HG03521 (cell line): ENCODE data around the gene SLC37A4.
A peak's percentile ranks its signal among the peaks of the same experiment; 100 is the strongest.
"Not testable (repeated sequence)": the region's sequence is repeated elsewhere in the genome, so short reads cannot be mapped to it uniquely, and the experiment has no call there.

Source experiments
- ATAC-seq: cut with Tn5 transposase; IDR thresholded peaks from one replicate; pipeline ENCODE4 v1.9.1; 2021; ENCODE audit warnings: mild to moderate bottlenecking, moderate library complexity; ENCODE audit not compliant: unreplicated experiment

Gene SLC37A4

DNA sequence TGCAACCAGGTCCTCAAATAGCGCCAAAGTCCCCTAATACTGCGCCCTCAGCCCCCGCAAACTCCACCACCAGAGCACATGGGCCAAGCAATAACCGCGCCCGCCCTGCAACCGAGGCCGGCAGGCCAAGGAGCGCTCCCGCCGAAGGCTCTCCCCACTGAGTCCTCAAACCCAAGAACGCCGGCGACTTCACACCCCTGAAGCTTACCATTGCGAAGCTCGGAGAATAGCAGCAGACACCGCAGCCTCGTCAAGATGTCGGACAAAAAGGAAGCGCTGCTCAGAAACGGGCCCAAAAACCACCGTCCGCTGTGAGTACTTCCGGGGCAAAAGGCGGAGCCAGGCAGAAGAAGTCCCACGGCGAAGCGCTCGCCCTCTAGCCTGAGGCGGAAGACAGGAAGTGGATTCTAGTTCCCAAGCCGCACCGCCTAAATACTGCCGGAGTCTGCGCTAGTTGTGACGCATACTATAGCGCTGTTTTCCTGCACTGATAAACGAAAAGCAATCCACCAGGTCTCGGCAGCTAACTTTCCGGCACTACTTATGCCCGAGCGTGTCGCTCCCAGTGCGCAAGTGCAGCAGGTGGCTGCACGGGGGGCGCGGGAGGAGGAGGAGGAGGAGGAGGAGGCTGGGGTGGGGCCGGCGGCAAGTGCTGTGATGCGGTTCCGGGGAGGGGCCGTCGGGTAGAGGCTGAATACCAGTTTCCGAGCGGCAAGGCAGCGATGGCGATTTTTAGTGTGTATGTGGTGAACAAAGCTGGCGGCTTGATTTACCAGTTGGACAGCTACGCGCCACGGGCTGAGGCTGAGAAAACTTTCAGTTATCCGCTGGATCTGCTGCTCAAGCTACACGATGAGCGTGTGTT is 12.4 kb downstream of the SLC37A4 start, which contains the start of the genes RPS25 and TRAPPC4:
TSS of gene RPS25 (minus strand) at position 270 of the 865 bp plus-strand sequence. CDS start at position 211, 59 bp downstream.
TSS of gene TRAPPC4 (plus strand) at position 693 of the 865 bp plus-strand sequence. CDS start at position 723, 30 bp downstream.
- peak; percentile 86 for ATAC-seq

DNA sequence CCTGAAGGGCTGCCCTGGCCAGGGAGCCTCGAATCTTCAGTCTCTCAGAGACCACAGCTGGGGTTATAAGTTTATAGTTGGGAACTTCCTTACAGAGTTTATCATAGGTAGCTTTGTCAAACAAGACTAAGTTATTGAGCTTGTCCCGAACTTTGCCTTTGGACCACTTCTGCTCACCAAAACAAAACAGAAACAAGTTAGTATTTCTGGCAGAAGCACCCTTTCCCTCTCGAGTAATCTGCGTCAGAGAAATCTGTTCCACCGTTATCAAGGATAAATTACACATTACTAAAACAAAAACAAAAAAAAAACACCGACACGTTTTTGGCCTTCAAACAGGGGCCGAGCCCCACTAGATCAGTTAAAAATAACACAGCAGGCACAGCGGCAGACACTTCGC is 13.3 kb downstream of the SLC37A4 start:
- not testable (repeated sequence) for ATAC-seq

DNA sequence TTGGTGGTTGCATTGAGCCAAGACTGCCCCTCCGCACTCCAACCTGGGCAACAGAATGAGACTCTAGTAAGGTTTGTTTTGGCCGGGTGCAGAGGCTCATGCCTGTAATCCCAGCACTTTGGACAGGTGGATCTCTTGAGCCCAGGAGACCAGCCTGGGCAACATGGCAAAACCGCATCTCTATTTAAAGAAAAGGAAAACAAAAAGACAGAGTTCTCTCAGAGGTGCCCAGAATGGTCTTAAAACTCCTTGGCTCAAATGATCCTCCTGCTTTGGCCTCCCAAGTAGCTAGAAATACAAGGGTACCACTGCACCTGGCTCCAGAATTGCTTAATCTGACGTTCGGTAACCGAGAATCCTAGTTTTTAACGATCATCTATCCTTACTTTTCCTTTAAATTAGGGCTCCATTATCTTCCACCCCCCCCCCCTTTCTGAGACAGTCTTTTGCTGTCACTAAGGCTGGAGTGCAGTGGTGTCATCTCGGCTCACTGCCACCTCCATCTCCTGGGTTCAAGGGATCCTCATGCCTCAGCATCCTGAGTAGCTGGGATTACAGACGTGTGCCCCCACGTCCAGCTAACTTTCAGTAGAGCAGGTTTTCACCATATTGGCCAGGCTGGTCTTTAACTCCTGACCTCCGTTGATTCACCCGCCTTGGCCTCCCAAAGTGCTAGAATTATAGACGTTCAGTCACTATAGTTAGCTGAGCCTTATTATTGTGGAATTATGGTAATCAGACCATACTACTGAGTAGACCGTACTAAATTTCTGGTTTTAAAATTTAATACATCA is 14.3 kb downstream of the SLC37A4 start:
- no peak for ATAC-seq

DNA sequence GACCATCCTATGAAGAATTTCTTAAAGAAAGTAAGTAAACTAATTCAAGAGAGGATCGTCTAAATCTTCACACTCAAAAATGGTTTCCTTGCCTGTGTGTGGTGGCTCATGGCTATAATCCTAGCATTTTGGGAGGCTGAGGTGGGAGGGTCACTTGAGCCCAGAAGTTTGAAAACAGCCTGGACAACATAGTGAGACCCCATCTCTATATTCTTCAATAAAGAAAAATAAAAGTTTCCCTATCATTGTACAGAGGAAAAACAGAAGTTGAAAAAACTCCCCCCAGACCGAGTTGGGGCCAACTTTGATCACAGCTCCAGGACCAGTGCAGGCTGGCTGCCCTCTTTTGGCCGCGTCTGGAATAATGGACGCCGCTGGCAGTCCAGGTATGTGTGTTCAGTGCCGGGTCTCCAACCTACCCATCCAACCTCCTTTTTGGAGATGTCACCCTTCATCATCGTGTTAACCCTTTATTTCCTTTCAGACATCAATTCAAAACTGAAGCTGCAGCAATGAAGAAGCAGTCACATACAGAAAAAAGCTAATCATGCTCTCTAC is 15.5 kb downstream of the SLC37A4 start:
- no peak for ATAC-seq

DNA sequence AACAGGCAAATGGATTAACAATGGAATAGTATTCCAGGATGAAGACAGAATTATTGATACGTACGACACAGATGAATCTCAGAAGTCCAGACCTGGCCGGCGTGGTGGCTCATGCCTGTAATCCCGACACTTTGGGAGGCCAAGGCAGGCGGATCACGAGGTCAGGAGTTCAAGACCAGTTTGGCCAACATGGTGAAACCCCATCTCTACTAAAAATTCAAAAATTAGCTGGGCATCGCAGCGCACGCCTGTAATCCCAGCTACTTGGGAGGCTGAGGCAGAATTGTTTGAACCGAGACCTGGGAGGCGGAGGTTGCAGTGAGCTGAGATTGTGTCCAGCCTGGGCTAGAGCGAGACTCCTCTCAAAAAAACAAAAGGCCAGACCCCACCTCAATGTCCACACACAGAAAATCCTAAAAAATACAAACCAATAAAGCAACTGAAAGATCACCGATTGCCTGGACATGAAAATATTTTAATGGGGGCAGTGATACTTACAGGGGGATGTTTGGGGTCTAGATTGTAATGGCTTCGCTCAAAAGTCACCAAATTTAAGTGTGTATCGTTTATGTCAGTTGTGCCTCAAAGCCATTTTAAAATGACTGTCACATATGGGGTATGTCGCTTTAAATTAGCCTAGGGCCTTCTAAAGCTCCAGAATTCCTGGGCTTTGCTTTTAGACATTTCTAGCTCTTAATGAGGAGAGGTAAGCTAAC is 16.3 kb downstream of the SLC37A4 start:
- no peak for ATAC-seq

DNA sequence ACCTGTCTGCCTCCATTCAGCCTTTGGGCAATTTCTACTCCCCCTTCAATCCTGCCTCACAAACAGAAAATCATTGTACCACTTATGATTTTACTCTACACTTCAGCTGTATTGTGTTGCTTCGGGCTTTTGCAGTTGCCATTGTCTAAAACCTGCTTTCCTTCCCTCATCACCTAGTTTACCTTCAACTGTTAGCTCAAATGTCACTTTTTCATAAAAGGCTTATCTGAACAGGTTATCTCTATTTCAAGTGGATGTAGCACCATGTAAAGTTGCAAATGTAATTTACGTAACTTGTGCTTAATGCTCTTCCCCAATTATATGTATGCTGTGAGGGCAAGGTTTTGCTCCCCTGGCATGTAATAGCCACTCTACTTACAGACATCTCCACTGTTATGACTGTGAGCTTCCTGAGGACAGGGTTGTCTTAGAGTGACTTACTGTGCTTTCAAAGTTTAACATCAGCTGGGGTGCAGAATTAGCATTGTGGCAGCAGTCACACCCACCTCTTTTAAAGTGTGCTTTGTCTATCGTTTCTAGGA is 18.0 kb downstream of the SLC37A4 start:
- ATAC-seq: no peak

DNA sequence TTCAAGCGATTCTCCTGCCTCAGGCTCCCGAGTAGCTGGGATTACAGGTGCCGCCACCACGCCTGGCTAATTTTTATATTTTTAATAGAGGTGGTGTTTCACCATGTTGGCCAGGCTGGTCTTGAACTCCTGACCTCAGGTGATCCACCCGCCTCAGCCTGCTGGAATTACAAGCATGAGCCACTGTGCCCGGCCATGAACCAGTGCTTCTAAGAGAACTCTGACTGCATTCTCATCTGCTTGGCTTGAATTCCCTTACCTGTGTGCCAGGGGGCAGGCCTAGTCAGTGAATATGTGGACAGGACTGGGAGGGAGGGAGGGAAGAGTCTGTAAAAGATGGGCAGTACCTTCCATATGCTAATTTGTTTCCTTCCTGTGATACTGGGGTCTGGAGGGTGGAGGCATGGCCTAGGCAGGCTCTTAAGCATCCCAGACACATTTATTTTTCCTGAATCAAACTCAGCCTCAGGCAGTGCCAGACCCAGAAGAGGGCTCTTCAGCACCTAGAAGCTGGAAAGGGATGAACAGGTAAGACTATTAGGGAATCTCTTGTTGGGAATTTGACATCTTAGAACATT is 19.1 kb downstream of the SLC37A4 start:
- ATAC-seq: no peak

DNA sequence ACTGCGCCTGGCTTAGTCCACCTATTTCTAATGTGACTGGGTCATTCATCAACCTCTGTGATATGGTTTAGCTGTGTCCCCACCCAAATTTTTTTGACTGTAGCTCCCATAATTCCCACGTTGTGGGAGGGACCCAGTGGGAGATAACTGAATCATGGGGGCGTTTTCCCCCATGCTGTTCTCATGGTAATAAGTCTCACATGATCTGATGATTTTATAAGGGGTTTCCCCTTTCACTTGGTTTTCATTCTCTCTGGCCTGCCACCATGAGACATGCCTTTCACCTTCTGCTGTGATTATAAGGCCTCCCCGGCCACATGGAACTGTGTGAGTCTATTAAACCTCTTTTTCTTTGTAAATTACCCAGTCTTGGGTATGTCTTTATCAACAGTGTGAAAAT is 24.0 kb downstream of the SLC37A4 start:
- no peak for ATAC-seq

DNA sequence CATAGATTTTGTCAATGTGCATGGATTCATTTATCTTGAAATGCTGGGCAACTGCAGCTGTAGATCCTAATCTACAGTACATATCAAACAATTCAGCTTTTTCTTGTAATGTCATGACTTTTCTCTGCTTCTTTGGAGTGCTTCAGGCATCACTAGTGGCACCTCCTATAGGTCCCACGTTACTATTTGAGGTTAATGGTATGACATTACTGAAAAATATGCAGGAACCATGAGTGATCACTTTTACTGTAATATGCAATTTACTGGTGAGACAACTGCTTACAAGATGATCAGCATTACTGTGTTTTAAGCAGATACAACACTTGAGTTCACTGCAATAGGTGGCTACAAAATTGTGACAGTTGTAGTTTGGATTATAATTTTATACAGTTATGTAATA is 29.8 kb downstream of the SLC37A4 start:
- no peak for ATAC-seq

DNA sequence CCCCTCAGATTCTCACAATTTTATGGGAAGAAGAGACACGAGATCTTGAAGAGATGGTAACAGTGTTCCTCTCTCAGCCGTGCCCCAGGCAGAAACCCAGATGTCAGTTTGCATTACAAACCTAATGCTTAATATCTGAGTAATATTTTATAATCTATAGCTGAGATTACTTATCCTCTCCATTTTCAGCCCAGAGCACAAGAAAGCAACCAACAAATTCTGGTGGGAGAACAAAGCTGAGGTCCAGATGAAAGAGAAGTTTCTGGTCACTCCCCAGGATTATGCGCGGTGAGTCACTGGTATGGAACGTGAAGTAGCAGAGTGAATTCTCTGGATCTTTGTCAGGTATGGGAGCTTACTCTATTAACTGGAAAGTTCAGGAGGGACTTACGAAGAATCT is 31.9 kb downstream of the SLC37A4 start:
- ATAC-seq: no peak

DNA sequence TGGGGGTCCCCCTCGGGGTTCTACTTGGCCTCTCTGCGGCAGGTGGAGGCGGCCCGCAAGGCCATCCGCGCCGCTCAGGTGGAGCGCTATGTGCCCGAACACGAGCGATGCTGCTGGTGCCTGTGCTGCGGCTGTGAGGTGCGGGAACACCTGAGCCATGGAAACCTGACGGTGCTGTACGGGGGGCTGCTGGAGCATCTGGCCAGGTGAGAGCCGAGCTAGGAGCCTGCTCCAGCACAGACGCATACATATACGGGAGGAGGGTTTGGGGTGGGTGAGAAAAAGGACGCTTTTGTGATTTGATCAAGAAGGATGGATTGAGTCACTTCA is 32.3 kb downstream of the SLC37A4 start:
- ATAC-seq: peak; percentile 19

DNA sequence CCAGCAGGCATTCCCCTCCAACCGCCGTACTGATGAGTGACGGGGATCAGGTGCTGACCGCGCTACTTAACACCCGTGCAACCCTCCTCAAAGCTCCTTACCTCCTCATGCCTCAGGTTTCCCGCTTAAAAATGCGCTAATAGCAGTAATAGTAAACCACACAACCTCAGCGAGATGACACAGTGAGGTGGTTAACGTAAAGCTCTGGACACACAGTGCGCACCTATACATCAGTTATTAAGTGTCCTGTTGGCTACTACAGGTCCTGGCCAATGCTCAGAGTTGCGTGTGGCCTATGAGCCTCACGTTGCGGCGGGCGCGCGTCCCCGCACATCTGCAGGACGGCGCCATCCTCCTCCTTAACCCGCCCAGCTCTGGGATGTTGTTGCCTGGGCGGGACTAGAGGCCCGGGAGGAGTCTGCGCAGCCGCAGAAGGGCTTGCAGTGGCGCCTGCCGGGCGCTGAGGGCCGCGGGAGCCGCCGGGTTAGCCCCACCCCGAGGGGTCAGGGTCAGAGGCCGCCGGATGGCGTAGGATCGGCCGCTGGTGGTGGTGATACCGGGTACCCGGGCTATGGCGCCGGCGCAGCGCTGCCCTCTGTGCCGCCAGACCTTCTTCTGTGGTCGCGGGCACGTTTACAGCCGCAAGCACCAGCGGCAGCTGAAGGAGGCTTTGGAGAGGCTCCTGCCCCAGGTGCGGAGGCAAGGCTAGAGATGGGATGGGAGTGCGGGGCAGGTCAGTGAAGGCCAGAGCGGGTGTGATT is 32.9 kb downstream of the SLC37A4 start, which contains the start of gene CENATAC:
TSS of gene CENATAC (plus strand) at position 512 of the 761 bp plus-strand sequence. CDS start at position 572, 60 bp downstream.
- peak; percentile 89 for ATAC-seq

DNA sequence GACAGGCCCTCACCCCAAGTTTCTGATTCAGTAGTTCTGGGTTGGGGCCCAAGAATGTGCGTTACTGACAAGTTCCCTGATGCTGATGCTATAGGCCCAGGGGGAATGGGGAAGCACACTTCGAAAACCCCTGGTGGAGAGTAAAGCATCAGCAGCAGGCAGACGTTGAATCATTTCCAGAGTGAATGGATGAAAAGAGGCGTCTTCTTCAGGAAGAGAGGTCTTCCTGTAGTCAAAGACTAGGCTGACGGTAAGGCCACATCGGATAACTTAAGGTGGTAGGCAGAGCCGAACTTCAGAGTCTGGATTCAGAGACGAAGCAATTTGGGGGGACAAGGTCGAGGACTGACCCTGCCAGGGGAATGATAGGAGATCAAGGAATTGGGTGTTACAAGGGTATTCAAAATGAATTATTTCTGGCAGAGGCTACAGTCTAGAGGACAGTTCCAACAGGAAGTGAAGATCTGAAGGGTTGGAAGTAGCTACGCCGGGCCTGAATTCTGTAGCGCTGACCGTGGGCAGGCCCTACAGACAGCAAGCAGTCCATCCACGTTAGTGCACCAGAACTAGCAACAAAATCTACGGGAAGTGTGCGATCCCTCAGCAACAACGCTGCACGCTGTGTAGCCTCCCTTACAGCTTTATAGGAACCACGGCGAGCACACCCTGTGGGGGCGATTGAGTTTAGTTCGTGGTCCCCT is 33.6 kb downstream of the SLC37A4 start:
- peak; percentile 14 for ATAC-seq

DNA sequence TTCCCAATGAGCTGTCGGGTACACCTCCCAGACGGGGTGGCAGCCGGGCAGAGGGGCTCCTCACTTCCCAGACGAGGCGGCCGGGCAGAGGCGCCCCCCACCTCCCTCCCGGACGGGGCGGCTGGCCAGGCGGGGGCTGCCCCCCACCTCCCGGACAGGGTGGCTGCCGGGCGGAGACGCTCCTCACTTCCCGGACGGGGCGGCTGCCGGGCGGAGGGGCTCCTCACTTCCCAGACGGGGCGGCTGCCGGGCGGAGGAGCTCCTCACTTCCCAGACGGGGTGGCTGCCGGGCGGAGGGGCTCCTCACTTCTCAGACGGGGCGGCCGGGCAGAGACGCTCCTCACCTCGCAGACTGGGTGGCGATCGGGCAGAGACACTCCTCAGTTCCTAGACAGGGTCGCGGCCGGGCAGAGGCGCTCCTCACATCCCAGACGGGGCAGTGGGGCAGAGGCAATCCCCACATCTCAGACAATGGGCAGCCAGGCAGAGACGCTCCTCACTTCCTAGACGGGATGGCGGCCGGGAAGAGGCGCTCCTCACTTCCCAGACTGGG is 39.1 kb downstream of the SLC37A4 start:
- ATAC-seq: not testable (repeated sequence)

DNA sequence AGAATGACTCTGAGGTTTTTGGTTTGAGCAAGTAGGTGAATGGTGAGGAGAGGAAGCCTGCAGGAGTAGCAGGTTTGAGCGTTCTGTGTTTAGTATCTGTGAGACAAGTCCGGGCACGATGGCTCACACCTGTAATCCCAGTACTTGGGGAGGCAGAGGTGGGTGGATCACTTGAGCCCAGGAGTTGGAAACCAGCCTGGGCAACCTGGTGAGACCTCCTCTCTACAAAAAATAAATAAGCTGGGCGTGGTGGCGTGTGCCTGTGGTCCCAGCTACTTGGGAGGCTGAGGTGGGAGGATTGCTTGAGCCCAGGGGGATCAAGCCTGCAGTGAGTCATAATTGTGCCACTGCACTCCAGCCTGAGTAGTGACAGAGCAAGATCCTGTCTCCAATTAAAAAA is 42.4 kb downstream of the SLC37A4 start:
- ATAC-seq: no peak

DNA sequence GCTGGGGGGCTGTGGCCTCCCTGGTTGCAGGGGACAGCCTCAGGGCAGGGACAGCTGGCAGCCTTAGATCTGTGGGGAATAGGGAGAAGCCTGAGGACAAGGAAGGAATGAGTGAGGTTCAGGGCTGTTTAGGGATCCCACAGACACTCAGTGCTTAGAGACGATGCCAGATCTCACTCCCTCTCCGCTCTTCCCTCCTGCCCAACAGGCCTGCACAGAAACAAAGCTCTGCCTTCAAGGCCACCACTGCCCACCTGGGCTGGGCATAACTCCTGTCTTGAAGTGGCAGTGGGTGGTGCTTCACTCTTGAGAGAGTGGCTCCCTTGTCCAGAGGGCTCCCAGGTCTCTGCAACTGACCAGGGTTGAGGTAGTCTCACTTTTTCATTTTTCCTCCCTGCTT is 45.9 kb downstream of the SLC37A4 start:
- no peak for ATAC-seq

DNA sequence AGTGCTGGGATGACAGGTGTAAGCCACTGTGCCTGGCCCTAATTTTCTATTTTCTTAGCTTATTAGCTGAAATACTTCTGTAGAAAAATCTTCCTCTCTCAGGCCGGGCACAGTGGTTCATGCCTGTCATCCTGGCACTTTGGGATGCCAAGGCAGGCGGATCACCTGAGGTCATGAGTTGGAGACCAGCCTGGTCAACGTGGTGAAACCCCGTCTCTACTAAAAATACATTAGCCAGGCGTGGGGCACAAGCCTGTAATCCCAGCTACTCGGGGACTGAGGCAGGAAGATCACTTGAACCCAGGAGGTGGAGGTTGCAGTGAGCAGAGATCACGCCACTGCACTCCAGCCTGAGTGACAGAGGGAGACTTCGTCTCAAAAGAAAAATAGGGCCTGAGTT is 46.3 kb downstream of the SLC37A4 start:
- not testable (repeated sequence) for ATAC-seq

DNA sequence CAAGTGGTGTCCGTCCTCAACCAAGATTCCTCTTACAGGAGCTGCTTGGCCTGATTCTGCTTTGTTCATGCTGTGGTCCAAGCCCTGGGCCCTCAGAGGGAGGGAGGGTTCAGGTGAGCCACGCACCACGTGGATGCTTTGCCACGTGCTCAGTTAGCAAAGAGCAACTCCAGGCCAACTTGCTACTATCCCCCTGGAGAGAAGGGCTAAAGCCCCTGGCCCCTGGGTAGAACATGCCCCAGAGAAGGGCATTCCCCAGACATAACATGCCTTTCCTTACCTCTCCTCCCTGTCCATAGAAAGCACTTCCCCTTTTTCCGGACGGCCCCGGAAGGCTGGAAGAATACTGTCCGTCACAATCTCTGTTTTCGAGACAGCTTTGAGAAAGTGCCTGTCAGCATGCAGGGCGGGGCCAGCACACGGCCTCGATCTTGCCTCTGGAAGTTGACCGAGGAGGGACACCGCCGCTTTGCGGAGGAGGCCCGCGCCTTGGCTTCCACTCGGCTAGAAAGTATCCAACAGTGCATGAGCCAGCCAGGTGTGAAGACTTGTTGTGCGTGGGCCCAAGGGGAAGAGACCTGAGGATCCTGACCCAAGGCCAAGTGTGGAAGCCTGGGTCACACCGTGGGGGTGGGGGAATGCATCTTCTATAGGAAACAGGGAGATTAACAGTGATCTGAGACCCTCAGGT is 50.3 kb downstream of the SLC37A4 start:
- ATAC-seq: no peak
